GM18498 (cell line): ENCODE data around the gene ILKAP.

ENCODE experiments used
- ATAC-seq: cut with Tn5 transposase; IDR thresholded peaks from one replicate; pipeline ENCODE4 v1.9.1; 2021; ENCODE audit warnings: mild to moderate bottlenecking, moderate library complexity; ENCODE audit not compliant: unreplicated experiment

Gene ILKAP, protein sequence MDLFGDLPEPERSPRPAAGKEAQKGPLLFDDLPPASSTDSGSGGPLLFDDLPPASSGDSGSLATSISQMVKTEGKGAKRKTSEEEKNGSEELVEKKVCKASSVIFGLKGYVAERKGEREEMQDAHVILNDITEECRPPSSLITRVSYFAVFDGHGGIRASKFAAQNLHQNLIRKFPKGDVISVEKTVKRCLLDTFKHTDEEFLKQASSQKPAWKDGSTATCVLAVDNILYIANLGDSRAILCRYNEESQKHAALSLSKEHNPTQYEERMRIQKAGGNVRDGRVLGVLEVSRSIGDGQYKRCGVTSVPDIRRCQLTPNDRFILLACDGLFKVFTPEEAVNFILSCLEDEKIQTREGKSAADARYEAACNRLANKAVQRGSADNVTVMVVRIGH

GRCh38 chr2:238203094-238203972 is at the start of gene ILKAP:
Gene ILKAP, minus strand, starts transcription at chr2:238203695. Its CDS starts 142 bp downstream, at chr2:238203553.
- ATAC-seq = peak; percentile 97

DNA sequence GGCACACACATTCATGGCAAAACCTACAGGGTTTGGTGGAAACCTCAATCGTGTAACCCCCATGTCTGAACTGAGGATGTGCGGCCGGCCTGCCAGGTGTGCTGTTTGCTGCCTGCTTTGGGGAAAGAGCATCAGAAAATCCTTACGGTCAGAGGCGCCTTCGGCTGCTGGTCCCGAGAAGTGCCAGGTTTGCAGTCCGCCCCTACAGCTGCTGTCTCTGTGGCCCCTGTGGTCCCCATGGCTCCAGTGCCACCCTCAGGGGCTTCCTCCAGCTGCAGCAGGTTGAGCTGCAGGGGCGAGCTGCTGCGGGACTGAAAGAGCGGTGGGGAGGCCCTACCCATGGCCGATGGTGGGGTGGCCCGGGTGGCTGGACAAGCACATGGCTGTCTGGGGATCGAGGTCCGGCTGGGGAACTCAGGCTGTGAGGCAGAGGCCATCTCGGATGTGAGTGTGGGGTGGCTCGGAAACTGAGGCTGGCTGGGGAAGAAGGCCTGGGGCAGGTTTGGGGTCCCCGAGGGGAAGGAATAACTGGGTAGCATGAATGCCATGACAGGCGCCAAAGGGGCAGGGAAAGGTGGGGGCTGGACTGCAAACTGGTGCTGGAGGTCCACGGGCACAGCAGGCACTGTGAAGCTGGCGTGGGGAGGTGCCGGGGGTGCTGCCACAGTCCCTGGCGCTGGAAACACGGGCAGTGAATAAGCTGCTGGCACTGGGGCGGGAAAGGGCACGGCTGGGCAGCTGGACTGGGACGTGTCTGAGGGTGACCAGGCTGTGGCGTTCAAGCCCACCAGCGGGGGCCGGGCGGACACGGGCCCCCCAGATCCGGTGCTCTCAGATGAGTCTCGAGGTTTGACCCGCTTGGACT is 49.5 kb upstream of the ILKAP start:
- ATAC-seq = no peak

DNA sequence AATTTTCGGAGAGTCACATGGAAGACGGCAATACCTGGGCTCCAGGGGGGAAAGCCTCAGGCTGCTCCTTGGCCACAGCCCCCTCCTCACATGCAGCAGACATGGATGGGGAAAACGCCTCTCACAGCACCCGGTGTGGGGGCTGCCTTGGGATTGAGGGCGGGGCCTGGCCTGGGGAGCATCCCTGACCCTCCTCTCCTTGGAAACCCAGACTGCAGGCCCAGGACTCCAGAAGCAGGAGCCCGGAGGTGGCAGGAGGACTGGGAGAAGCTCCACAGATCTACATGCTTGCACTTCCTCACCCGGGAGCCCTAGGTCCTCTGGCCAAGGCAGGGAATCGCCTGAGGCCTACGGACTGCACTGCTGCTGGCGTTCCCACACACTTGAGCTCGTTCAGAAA is 48.5 kb upstream of the ILKAP start:
- no peak for ATAC-seq

- no peak for ATAC-seq
Observed at GRCh38 chr2:238251331-238251730, 47.8 kb upstream of the ILKAP start.

GRCh38 chr2:238250896-238251295 is 47.4 kb upstream of the ILKAP start:
- ATAC-seq = no peak

- no peak for ATAC-seq
Observed at GRCh38 chr2:238247841-238248453, 44.5 kb upstream of the ILKAP start.

- no peak for ATAC-seq
Observed at GRCh38 chr2:238247002-238247822, 43.7 kb upstream of the ILKAP start.

- no peak for ATAC-seq
Observed at GRCh38 chr2:238244151-238244550, 40.7 kb upstream of the ILKAP start.

GRCh38 chr2:238243496-238244076 is 40.1 kb upstream of the ILKAP start:
- no peak for ATAC-seq

GRCh38 chr2:238242731-238243495 is 39.4 kb upstream of the ILKAP start:
- ATAC-seq = no peak

DNA sequence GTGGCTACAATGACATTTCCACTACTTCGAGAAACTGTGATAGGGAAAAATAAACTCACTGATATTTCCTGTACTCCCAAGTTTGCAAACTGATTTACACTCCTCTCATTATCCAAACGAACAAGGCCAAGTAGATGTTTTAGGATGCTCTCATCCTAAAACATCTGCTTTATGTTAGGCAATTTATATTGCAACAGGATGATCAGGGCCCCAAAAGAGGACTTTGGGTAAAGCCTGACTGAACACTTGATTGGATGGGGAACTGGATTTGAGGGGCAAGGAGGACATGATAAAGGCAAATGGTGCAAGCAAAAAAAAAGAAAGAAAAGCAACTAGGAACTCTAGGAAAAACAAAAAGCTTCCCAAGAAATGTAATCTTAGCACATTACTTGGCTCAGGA is 38.5 kb upstream of the ILKAP start:
- ATAC-seq = no peak

- ATAC-seq = no peak
Observed at GRCh38 chr2:238240757-238241711, 37.5 kb upstream of the ILKAP start.

GRCh38 chr2:238239863-238240756 is 36.6 kb upstream of the ILKAP start, which contains the start of gene HES6:
Gene HES6, minus strand, starts transcription at chr2:238240038. Its CDS starts 133 bp downstream, at chr2:238239905.
- ATAC-seq = peak; percentile 81

DNA sequence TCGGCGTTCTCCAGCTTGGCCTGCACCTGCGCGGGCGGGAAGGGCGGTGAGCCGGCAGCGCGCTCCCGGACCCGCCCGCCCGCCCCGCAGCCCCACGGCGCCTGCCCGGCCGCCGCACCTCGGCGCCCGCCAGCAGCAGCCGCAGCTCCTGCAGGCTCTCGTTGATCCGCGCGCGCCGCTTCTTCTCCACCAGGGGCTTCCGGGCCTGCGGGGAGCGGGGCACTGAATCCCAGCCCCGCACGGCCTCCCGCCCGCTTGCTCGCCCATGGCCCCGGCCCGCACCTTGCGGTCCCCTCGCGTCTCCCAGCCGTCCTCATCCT is 36.0 kb upstream of the ILKAP start:
- ATAC-seq = no peak

- peak; percentile 1 for ATAC-seq
Observed at GRCh38 chr2:238238766-238239542, 35.5 kb upstream of the ILKAP start.

DNA sequence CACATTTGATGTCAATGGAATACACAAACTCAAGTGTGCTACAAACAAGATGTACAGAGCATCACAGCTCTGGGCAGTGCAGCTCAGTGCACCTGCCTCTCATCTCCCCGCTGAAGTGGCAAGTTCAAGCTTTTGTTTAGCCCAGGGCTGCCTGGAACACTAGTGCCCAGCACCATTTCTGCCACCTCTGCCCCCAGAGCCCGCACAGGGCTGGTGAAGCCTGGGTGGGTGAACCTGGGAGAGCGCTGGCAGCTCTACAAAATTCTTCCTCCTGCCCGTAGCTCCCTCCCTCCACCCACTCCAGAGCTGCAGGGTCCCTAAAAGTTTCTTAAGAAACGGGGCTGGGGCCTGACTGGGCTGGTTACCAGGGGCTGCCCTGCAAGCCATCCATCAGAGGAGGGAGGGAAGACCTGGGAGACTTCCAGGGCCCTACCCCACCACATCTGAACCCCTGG is 34.8 kb upstream of the ILKAP start:
- ATAC-seq = no peak
